ENCODE data around the gene NAPA.

- TF ChIP-seq POLR2AphosphoS5 (IDR thresholded peaks at IDR 0.05) (no peak), CTCF (IDR thresholded peaks at IDR 0.05 in 8 of 11, conservative IDR thresholded peaks at IDR 0.05 in 3 of 11) (no peak)
These were observed 43.0 kb downstream of the NAPA start, which contains the start of gene SLC8A2 for GRCh38 chr19:47471733-47472457.

All from spleen (tissue), 7 donors.